HepG2 (cell line): ENCODE results near the gene TTBK1. TPM values are rescaled to one million over a fixed set of nuclear protein-coding genes. Genes with fewer than 3 reads are reported as not detected.
A peak's percentile ranks its signal among the peaks of the same experiment; 100 is the strongest.

Experiments
- ATAC-seq: fragments of 200-7000 bp; cut with Tn5 transposase; 3 replicates; pipeline ENCODE4 v1.9.1; 2020; ENCODE audit warnings: mild to moderate bottlenecking, moderate library complexity
- BruUV-seq: library from RNA; stranded (reverse); fragments of 400-500 nt; replicated peaks from 2 replicates; lab custom pipeline; 2021; lab: Mats Ljungman, UMichigan
- CTCF ChIA-PET: fragments of 300-600 bp; formaldehyde crosslinking; extraction: SDS; loops from one replicate; lab custom pipeline; 2021; ENCODE audit warnings: low total read pairs, inconsistent platforms, low intra/inter-chr PET ratio; lab: Yijun Ruan, JAX
- POLR2A ChIA-PET: fragments of 350-600 bp; sonication (Branson Sonifier 250); formaldehyde crosslinking; loops from one replicate; lab custom pipeline; 2020; ENCODE audit warnings: antibody characterized with exemption, inconsistent platforms; lab: Yijun Ruan, JAX
- DNase-seq: peaks from one replicate; pipeline ENCODE4 v3.0.0-alpha.2; 2015; ENCODE audit warnings: low spot score
- FAIRE-seq: peaks from 3 replicates; lab custom pipeline; 2011; peaks lifted over from hg19 to GRCh38; lab: Jason Lieb, UNC
- H2AFZ ChIP-seq: one replicate; pipeline ENCODE4 v1.6.1; 2011; ENCODE audit warnings: low read length, inconsistent platforms
- H3K27ac ChIP-seq: fragments of 300-600 bp; 3 replicates; pipeline ENCODE4 v1.8.0; 2011; ENCODE audit warnings: mixed run types, mild to moderate bottlenecking, mixed read lengths, low read length, inconsistent platforms; ENCODE audit not compliant: insufficient read depth; ENCODE audit errors: extremely low read length
- H3K27me3 ChIP-seq, 2 experiments: fragments of 200-600 bp in 1 of 2; 2 replicates in 1 of 2; 3 replicates in 1 of 2; pipeline versions ENCODE4 v1.6.0 to v1.8.0; 2011; ENCODE audit warnings: low read length in 2 of 2, mild to moderate bottlenecking in 2 of 2, moderate library complexity in 2 of 2, inconsistent platforms in 1 of 2; ENCODE audit not compliant: insufficient read depth in 2 of 2, control insufficient read depth in 1 of 2
- H3K36me3 ChIP-seq, 2 experiments: fragments of 200-600 bp in 1 of 2; replicated peaks in 1 of 2; 2 replicates in 1 of 2; 3 replicates in 1 of 2; pipeline versions ENCODE4 v1.5.1 to v1.8.0; 2011; ENCODE audit warnings: low read length in 2 of 2, inconsistent platforms in 1 of 2; ENCODE audit not compliant: insufficient read depth in 2 of 2, control insufficient read depth in 1 of 2
- H3K4me1 ChIP-seq: 2 replicates; pipeline ENCODE4 v1.5.1; 2012; ENCODE audit warnings: low read length, inconsistent platforms; ENCODE audit not compliant: insufficient read depth
- H3K4me2 ChIP-seq: 2 replicates; pipeline ENCODE4 v1.6.0; 2011; ENCODE audit warnings: low read depth, low read length, inconsistent platforms
- H3K4me3 ChIP-seq, 3 experiments: fragments of 200-600 bp in 1 of 3; sonication (generic), shearing (Covaris generic) in 1 of 3; replicated peaks in 1 of 3; 2 replicates each; pipeline ENCODE4 v1.5.1; 2011 to 2016; ENCODE audit warnings: low read length in 3 of 3, inconsistent platforms in 2 of 3, low read depth in 2 of 3, mild to moderate bottlenecking in 2 of 3, control low read depth in 1 of 3, mixed read lengths in 1 of 3; ENCODE audit not compliant: insufficient read depth in 1 of 3
- H3K79me2 ChIP-seq: one replicate; pipeline ENCODE4 v1.6.1; 2011; ENCODE audit warnings: low read length, inconsistent platforms; ENCODE audit not compliant: insufficient read depth
- H3K9ac ChIP-seq: 2 replicates; pipeline ENCODE4 v1.6.0; 2011; ENCODE audit warnings: mild to moderate bottlenecking, low read depth, low read length, inconsistent platforms; ENCODE audit not compliant: insufficient read depth
- H3K9me3 ChIP-seq: 2 replicates; pipeline ENCODE4 v1.5.1; 2012; ENCODE audit warnings: mild to moderate bottlenecking, low read length
- H4K20me1 ChIP-seq: 2 replicates; pipeline ENCODE4 v1.6.0; 2011; ENCODE audit warnings: inconsistent platforms, mild to moderate bottlenecking, low read length, moderate library complexity; ENCODE audit not compliant: insufficient read depth
- CENPX ChIP-seq: sonication (generic); formaldehyde crosslinking; IDR thresholded peaks from 2 replicates; pipeline ENCODE4 v1.9.0; 2021; ENCODE audit warnings: mild to moderate bottlenecking, missing genetic modification reagents, moderate library complexity
- FOXA1 ChIP-seq, 2 experiments: fragments of 450-650 bp in 1 of 2; sonication (generic) in 1 of 2; formaldehyde crosslinking in 1 of 2; IDR thresholded peaks; 2 replicates each; pipeline versions ENCODE4 v1.4.0 to v1.6.1; 2016 to 2020; ENCODE audit warnings: missing genetic modification reagents in 1 of 2
- MAFF ChIP-seq: IDR thresholded peaks from 2 replicates; pipeline ENCODE4 v1.6.1; 2011; ENCODE audit warnings: low read depth, low read length, improper control_type of control experiment
- MEIS1 ChIP-seq: sonication (generic); formaldehyde crosslinking; IDR thresholded peaks from 2 replicates; pipeline ENCODE4 v1.9.0; 2021; ENCODE audit warnings: mild to moderate bottlenecking, missing genetic modification reagents, moderate library complexity, borderline replicate concordance
- NCOA2 ChIP-seq: sonication (generic); formaldehyde crosslinking; IDR thresholded peaks from 2 replicates; pipeline ENCODE4 v1.8.0; 2022; ENCODE audit warnings: inconsistent platforms
- PHF5A ChIP-seq: IDR thresholded peaks from one replicate; pipeline ENCODE4 v1.6.1; 2018; ENCODE audit warnings: low read depth, missing genetic modification reagents; ENCODE audit not compliant: unreplicated experiment
- TERF1 ChIP-seq: sonication (generic); formaldehyde crosslinking; IDR thresholded peaks from 2 replicates; pipeline ENCODE4 v1.8.0; 2022; ENCODE audit warnings: mild to moderate bottlenecking, missing genetic modification reagents, moderate library complexity
- U2AF1 ChIP-seq: fragments of 200-400 bp; formaldehyde crosslinking; optimal IDR thresholded peaks from 2 replicates; pipeline ENCODE3; 2017; ENCODE audit warnings: mild to moderate bottlenecking, low read depth, low read length
- ZBTB4 ChIP-seq: sonication (generic); formaldehyde crosslinking; IDR thresholded peaks from 2 replicates; pipeline ENCODE4 v1.4.0; 2020; ENCODE audit warnings: missing genetic modification reagents, mild to moderate bottlenecking, borderline replicate concordance
- ZNF615 ChIP-seq: sonication (generic); formaldehyde crosslinking; IDR thresholded peaks from 2 replicates; pipeline ENCODE4 v1.5.0; 2020; ENCODE audit warnings: mild to moderate bottlenecking, missing genetic modification reagents, borderline replicate concordance
- ZNF652 ChIP-seq: IDR thresholded peaks from 2 replicates; pipeline ENCODE4 v1.6.1; 2016; ENCODE audit warnings: low read depth, borderline replicate concordance
- ZNF687 ChIP-seq: sonication (generic); formaldehyde crosslinking; IDR thresholded peaks from 2 replicates; pipeline ENCODE4 v1.5.1; 2020; ENCODE audit warnings: mild to moderate bottlenecking, missing genetic modification reagents, moderate library complexity
- ZNF766 ChIP-seq: sonication (generic); formaldehyde crosslinking; IDR thresholded peaks from 2 replicates; pipeline ENCODE4 v1.5.0; 2020; ENCODE audit warnings: missing genetic modification reagents, borderline replicate concordance
- ZZZ3 ChIP-seq: sonication (generic); formaldehyde crosslinking; IDR thresholded peaks from 2 replicates; pipeline ENCODE4 v1.4.0; 2020; ENCODE audit warnings: missing genetic modification reagents, mild to moderate bottlenecking, borderline replicate concordance
- WGBS: methylation state at CpG from one replicate; pipeline ENCODE4 v1.1.6; 2017; ENCODE audit warnings: low lambda C conversion rate; 5-methylcytosine and 5-hydroxymethylcytosine counted together
- in situ Hi-C: cut with HindIII; loops from 2 replicates; pipeline ENCODE4 v1.10.0; 2017; ENCODE audit warnings: low pct_unique_long_range_greater_than_20kb; ENCODE audit not compliant: extremely low pct_ligation_motif_present
- intact Hi-C: fragments of 100-400 bp; cut with micrococcal nuclease; formaldehyde crosslinking; loops from one replicate; pipeline ENCODE4 v1.10.0; 2022; ENCODE audit not compliant: unreplicated experiment
- polyA plus RNA-seq, 8 experiments: library from polyadenylated mRNA; depleted of rRNA in 3 of 8; stranded (reverse) in 7 of 8; unstranded in 1 of 8; fragments of >200 nt; fragmentation: Illumina TruSeq in 4 of 8; extraction: Trizol in 4 of 8; gene quantifications; 2 replicates each; pipeline versions ENCODE4 v1.2.1 to v1.2.3, GENCODE V29; 2011 to 2016; ENCODE audit warnings: low read depth in 4 of 8, missing spikeins in 1 of 8, mixed read lengths in 1 of 8; ENCODE audit not compliant: insufficient read depth in 1 of 8
- total RNA-seq, 5 experiments: library from RNA; depleted of rRNA; stranded (reverse); fragments of >200 nt; fragmentation: Illumina TruSeq; extraction: Trizol; gene quantifications; 2 replicates each; pipeline ENCODE4 v1.2.3, GENCODE V29; 2016; ENCODE audit warnings: low read depth in 1 of 5
- TF ChIP-seq, protein P1 (sequence below): sonication (generic); formaldehyde crosslinking; IDR thresholded peaks from 2 replicates; pipeline ENCODE4 v1.4.0; 2020; ENCODE audit warnings: missing genetic modification reagents; ENCODE audit errors: not compliant biosample characterization

Gene TTBK1
- total and polyA plus RNA-seq, 2 of the 13 experiments (the other 11 are each of a cell fraction or from before 2014, with no cell fraction given): 0.24 to 0.33 TPM

GRCh38 chr6:43282060-43282459 is 38.8 kb downstream of the TTBK1 start:
- Histone ChIP-seq H3K9me3 (no peaks in the 10 kb centered on the region), H3K79me2 (no peaks in the 10 kb centered on the region), H2AFZ (no peak overlapping the region), H3K27me3 (no peaks in the 10 kb centered on the region), H3K4me3 (no peak overlapping the region), H3K4me2 (no peak overlapping the region), H3K27ac (no peak overlapping the region), H3K9ac (no peak overlapping the region), H3K36me3 (no peaks in the 10 kb centered on the region), H3K4me1 (peaks cover 75% of the 10 kb centered on the region), H4K20me1 (no peaks in the 10 kb centered on the region)
- CTCF ChIA-PET: no interaction called here
- POLR2A ChIA-PET: interaction anchor here (1.4 to 8.0 kb wide), 3 partner anchors 9 to 16 kb away, joined by 4 to 131 read pairs (median 67); partner anchors contain the start of gene SLC22A7
- no TSS peak for BruUV-seq
- intact Hi-C loops: no loop called here
- in situ Hi-C loops: no loop called here
- DNase-seq: no peak
- WGBS: 86% methylated on average over 9 of the region's 9 CpGs
- ATAC-seq: no peak
- no peak for FAIRE-seq
- TF ChIP-seq CENPX (CRISPR knock-in tag) (no peak), ZBTB4 (peak; percentile 73; the same call in 1 of the 2 replicates), NCOA2 (no peak), U2AF1 (no peak), FOXA1 (IDR thresholded peaks at IDR 0.05) (no peak), FOXA1 (CRISPR knock-in tag; IDR thresholded peaks at IDR 0.05) (no peak), ZZZ3 (CRISPR knock-in tag) (no peak), TERF1 (CRISPR knock-in tag) (no peak), ZNF766 (CRISPR knock-in tag) (no peak), ZNF687 (CRISPR knock-in tag) (peak; percentile 52; the same call in 1 of the 2 replicates), MEIS1 (CRISPR knock-in tag) (0 out of 2 replicates have a peak, but pooled peaks have one; percentile 16), PHF5A (CRISPR knock-in tag) (no peak), MAFF (peak; percentile 31; the same call in 1 of the 2 replicates), ZNF615 (no peak), ZNF652 (no peak)
- TF ChIP-seq, protein P1, sequence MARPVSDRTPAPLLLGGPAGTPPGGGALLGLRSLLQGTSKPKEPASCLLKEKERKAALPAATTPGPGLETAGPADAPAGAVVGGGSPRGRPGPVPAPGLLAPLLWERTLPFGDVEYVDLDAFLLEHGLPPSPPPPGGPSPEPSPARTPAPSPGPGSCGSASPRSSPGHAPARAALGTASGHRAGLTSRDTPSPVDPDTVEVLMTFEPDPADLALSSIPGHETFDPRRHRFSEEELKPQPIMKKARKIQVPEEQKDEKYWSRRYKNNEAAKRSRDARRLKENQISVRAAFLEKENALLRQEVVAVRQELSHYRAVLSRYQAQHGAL (CRISPR knock-in tag): no peak
